C4-2B (cell line): ENCODE results near the gene MFSD6L.

Experiments
- H3K27ac ChIP-seq: fragments of 450-650 bp; 2 replicates; pipeline ENCODE4 v1.5.1; 2017
- CTCF ChIP-seq: fragments of 450-650 bp; conservative IDR thresholded peaks from 2 replicates; pipeline ENCODE4 v1.5.1; 2017; ENCODE audit warnings: mild to moderate bottlenecking
- ZFX ChIP-seq: fragments of 450-650 bp; IDR thresholded peaks from 2 replicates; pipeline ENCODE4 v1.6.1; 2017

The MFSD6L gene

GRCh38 chr17:8747742-8748141 lies 51.4 kb downstream of the MFSD6L start:
- no peak for TF ChIP-seq CTCF
- no peak for TF ChIP-seq ZFX
- H3K27ac ChIP-seq, result no peak overlapping the region
